ENCODE results near the gene COL26A1. TPM values are rescaled to one million over a fixed set of nuclear protein-coding genes. Genes with fewer than 3 reads are reported as not detected.

The COL26A1 gene
- total RNA-seq, 2 experiments from 2014 or later = not detected

GRCh38 chr7:101588131-101588935, 225.7 kb downstream of the COL26A1 start:
- TF ChIP-seq EZH2phosphoT487 (IDR thresholded peaks at IDR 0.05; ENCODE audit: borderline replicate concordance, low read depth, low read length) (no peak), CTCF (conservative IDR thresholded peaks at IDR 0.05; ENCODE audit: low read length) (no peak)
- Histone ChIP-seq H3K79me2 (ENCODE audit: insufficient read depth, low read depth, low read length) (no peaks in the 10 kb centered on the region), H3K27ac (ENCODE audit: low read depth, low read length, poor library complexity, severe bottlenecking) (no peak overlapping the region), H3K4me3 (ENCODE audit: low read depth, low read length, poor library complexity, severe bottlenecking) (no peak overlapping the region), H3K4me1 (ENCODE audit: insufficient read depth, low read length, poor library complexity, severe bottlenecking) (no peaks in the 10 kb centered on the region), H2AFZ (ENCODE audit: low read length) (no peak overlapping the region), H3K9me3 (ENCODE audit: low read length) (no peaks in the 10 kb centered on the region), H3K36me3 (ENCODE audit: insufficient read depth, low read length) (no peaks in the 10 kb centered on the region), H3K4me2 (ENCODE audit: low read length) (no peak overlapping the region), H3K9me2 (ENCODE audit: insufficient read depth, low read length) (no peaks in the 10 kb centered on the region), H4K20me1 (ENCODE audit: insufficient read depth, low read length) (no peaks in the 10 kb centered on the region)
- ChIA-PET CTCF (ENCODE audit: unreplicated experiment) (no interaction called here), POLR2A (no interaction called here)
- no TSS peak for BruUV-seq (replicated peaks)
- DNase-seq (ENCODE audit: low spot score) = no peak
- intact Hi-C loops (cut with micrococcal nuclease; ENCODE audit: unreplicated experiment) = no loop called here

GRCh38 chr7:101589052-101589451, 226.4 kb downstream of the COL26A1 start:
- POLR2A ChIA-PET = no interaction called here
- DNase-seq (ENCODE audit: low spot score) = no peak

More at GRCh38 chr7:101589052-101589451, 226.4 kb downstream of the COL26A1 start:
- H3K36me3 ChIP-seq (ENCODE audit: insufficient read depth, low read length) = no peaks in the 10 kb centered on the region
- no TSS peak for BruUV-seq (replicated peaks)
- no peaks in the 10 kb centered on the region for H3K9me3 ChIP-seq (ENCODE audit: low read length)
- H4K20me1 ChIP-seq (ENCODE audit: insufficient read depth, low read length) = no peaks in the 10 kb centered on the region
- H3K79me2 ChIP-seq (ENCODE audit: insufficient read depth, low read depth, low read length) = no peaks in the 10 kb centered on the region
- H3K4me2 ChIP-seq (ENCODE audit: low read length) = no peak overlapping the region
- no peak for TF ChIP-seq CTCF (conservative IDR thresholded peaks at IDR 0.05; ENCODE audit: low read length)
- no peak for TF ChIP-seq EZH2phosphoT487 (IDR thresholded peaks at IDR 0.05; ENCODE audit: borderline replicate concordance, low read depth, low read length)
- H2AFZ ChIP-seq (ENCODE audit: low read length) = no peak overlapping the region
- no peaks in the 10 kb centered on the region for H3K9me2 ChIP-seq (ENCODE audit: insufficient read depth, low read length)
- H3K27ac ChIP-seq (ENCODE audit: low read depth, low read length, poor library complexity, severe bottlenecking) = no peak overlapping the region
- intact Hi-C loops (cut with micrococcal nuclease; ENCODE audit: unreplicated experiment) = no loop called here
- no peaks in the 10 kb centered on the region for H3K4me1 ChIP-seq (ENCODE audit: insufficient read depth, low read length, poor library complexity, severe bottlenecking)
- H3K4me3 ChIP-seq (ENCODE audit: low read depth, low read length, poor library complexity, severe bottlenecking) = no peak overlapping the region
- CTCF ChIA-PET (ENCODE audit: unreplicated experiment) = no interaction called here

Measured in OCI-LY7 (cell line).